Measurements from ENCODE around the gene DPYSL5. TPM values are rescaled to one million over a fixed set of nuclear protein-coding genes. Genes with fewer than 3 reads are reported as not detected.

Gene DPYSL5
- total and polyA plus RNA-seq, 9 of the 15 experiments (the other 6 are each of a cell fraction or from before 2014, with no cell fraction given), result 0.06 TPM; not detected in 8

DNA sequence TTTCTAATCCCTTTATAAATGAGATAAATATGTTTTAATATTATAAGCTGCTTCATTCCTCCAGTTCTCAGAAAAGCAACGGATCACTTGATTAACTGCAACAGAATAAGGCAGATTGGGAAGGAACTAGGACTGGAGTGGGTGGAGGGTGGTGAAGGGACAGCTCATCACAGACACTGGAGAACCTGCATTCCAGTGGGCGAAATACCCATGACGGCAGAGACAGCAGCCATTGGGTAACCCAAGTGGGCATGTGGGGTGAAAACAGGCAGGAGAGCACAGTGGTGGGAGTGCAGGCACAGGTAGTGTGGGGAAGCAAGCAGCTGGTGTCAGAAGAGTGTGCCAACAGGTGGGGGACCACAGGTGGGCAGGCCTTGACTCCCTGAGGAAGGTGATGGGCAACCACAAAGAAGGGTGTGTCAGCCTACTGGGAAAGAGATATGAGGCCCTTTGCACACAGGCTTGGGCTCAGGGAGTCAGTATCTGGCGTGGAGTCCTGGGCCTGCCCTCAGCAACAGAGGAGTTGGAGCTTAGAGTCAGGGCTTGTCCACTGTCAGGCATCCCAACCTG lies 27.2 kb downstream of the DPYSL5 start:
- WGBS (ENCODE audit: insufficient coverage, low coverage, missing lambda C conversion rate), result 0% methylated on average over 4 of the region's 4 CpGs
- no peak for ATAC-seq
- CTCF ChIA-PET (ENCODE audit: low intra/inter-chr PET ratio), result no interaction called here
- no peaks in the 10 kb centered on the region for H3K36me3 ChIP-seq (ENCODE audit: control insufficient read depth, insufficient read depth, low read length)
- no peak overlapping the region for H3K4me2 ChIP-seq (ENCODE audit: insufficient read depth, low read length)
- H4K20me1 ChIP-seq (replicated peaks; ENCODE audit: control insufficient read depth, insufficient read depth, low read length), result 0 out of 2 replicates have a peak, but pooled peaks cover 2% of the 10 kb centered on the region
- H3K4me1 ChIP-seq (replicated peaks in 1 of 2; ENCODE audit: control insufficient read depth in 2 of 2, insufficient read depth in 2 of 2, low read length in 2 of 2), result no peaks in the 10 kb centered on the region
- peaks cover 6 to 38% of the 10 kb centered on the region in 2 experiments for H3K27me3 ChIP-seq (ENCODE audit: control insufficient read depth in 2 of 2, insufficient read depth in 2 of 2, low read length in 2 of 2)
- POLR2A ChIA-PET, result no interaction called here
- BruUV-seq (replicated peaks), result no TSS peak
- no peaks in the 10 kb centered on the region for H3K9me3 ChIP-seq (replicated peaks; ENCODE audit: control insufficient read depth, insufficient read depth, low read depth, low read length)
- H3K9ac ChIP-seq (ENCODE audit: insufficient read depth in 1 of 2, low read depth in 2 of 2, low read length in 2 of 2), result no peak overlapping the region
- in situ Hi-C loops (cut with MboI), result no loop called here
- H3K79me2 ChIP-seq (ENCODE audit: control insufficient read depth, insufficient read depth, low read length), result no peaks in the 10 kb centered on the region
- H3K4me3 ChIP-seq, result no peak overlapping the region
- intact Hi-C loops (cut with micrococcal nuclease), result loop anchor here (5.0 kb wide), 1 partner anchor 42 kb away; no protein-coding TSS in a partner anchor
- H3K9me1 ChIP-seq (ENCODE audit: control insufficient read depth, insufficient read depth, low read length), result no peaks in the 10 kb centered on the region
- no peak for FAIRE-seq
- H2AFZ ChIP-seq (ENCODE audit: low read depth, low read length), result no peak overlapping the region
- H3K27ac ChIP-seq (ENCODE audit: extremely low read depth, low read depth, low read length), result no peak overlapping the region
- TF ChIP-seq LARP7 (IDR thresholded peaks at IDR 0.05) (no peak), ZNF644 (tag; IDR thresholded peaks at IDR 0.05; ENCODE audit: low read depth) (no peak)
- DNase-seq (ENCODE audit: extremely low read depth in 1 of 4, low spot score in 3 of 4), result no peak

- no peaks in the 10 kb centered on the region for H3K9me3 ChIP-seq (replicated peaks; ENCODE audit: control insufficient read depth, insufficient read depth, low read depth, low read length)
- peaks cover 3 to 40% of the 10 kb centered on the region in 2 experiments for H3K27me3 ChIP-seq (ENCODE audit: control insufficient read depth in 2 of 2, insufficient read depth in 2 of 2, low read length in 2 of 2)
- no peaks in the 10 kb centered on the region for H3K36me3 ChIP-seq (ENCODE audit: control insufficient read depth, insufficient read depth, low read length)
- FAIRE-seq (no peak), ATAC-seq (no peak), DNase-seq (ENCODE audit: extremely low read depth in 1 of 4, low spot score in 3 of 4) (no peak)
- in situ Hi-C loops (cut with MboI), result no loop called here
- H3K9me1 ChIP-seq (ENCODE audit: control insufficient read depth, insufficient read depth, low read length), result no peaks in the 10 kb centered on the region
- 2% methylated on average over 3 of the region's 3 CpGs for WGBS (ENCODE audit: insufficient coverage, low coverage, missing lambda C conversion rate)
- POLR2A ChIA-PET, result no interaction called here
- no peak overlapping the region for H3K4me3 ChIP-seq
- H3K4me1 ChIP-seq (replicated peaks in 1 of 2; ENCODE audit: control insufficient read depth in 2 of 2, insufficient read depth in 2 of 2, low read length in 2 of 2), result no peaks in the 10 kb centered on the region
- no peak overlapping the region for H2AFZ ChIP-seq (ENCODE audit: low read depth, low read length)
- no TSS peak for BruUV-seq (replicated peaks)
- H4K20me1 ChIP-seq (replicated peaks; ENCODE audit: control insufficient read depth, insufficient read depth, low read length), result 0 out of 2 replicates have a peak, but pooled peaks cover 2% of the 10 kb centered on the region
- no peak overlapping the region for H3K9ac ChIP-seq (ENCODE audit: insufficient read depth in 1 of 2, low read depth in 2 of 2, low read length in 2 of 2)
- H3K4me2 ChIP-seq (ENCODE audit: insufficient read depth, low read length), result no peak overlapping the region
- intact Hi-C loops (cut with micrococcal nuclease), result loop anchor here (5.0 kb wide), 1 partner anchor 41 kb away; no protein-coding TSS in a partner anchor
- no peaks in the 10 kb centered on the region for H3K79me2 ChIP-seq (ENCODE audit: control insufficient read depth, insufficient read depth, low read length)
- CTCF ChIA-PET (ENCODE audit: low intra/inter-chr PET ratio), result no interaction called here
- no peak overlapping the region for H3K27ac ChIP-seq (ENCODE audit: extremely low read depth, low read depth, low read length)
- TF ChIP-seq, protein P1, sequence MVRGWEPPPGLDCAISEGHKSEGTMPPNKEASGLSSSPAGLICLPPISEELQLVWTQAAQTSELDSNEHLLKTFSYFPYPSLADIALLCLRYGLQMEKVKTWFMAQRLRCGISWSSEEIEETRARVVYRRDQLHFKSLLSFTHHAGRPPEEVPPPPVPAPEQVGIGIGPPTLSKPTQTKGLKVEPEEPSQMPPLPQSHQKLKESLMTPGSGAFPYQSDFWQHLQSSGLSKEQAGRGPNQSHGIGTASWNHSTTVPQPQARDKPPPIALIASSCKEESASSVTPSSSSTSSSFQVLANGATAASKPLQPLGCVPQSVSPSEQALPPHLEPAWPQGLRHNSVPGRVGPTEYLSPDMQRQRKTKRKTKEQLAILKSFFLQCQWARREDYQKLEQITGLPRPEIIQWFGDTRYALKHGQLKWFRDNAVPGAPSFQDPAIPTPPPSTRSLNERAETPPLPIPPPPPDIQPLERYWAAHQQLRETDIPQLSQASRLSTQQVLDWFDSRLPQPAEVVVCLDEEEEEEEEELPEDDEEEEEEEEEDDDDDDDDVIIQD (CRISPR knock-in tag; IDR thresholded peaks at IDR 0.05), result no peak
- no peak for TF ChIP-seq CCAR2 (IDR thresholded peaks at IDR 0.05; ENCODE audit: low read depth, low read length)
- TF ChIP-seq ZNF316 (IDR thresholded peaks at IDR 0.05), result no peak
- TF ChIP-seq, protein P2, sequence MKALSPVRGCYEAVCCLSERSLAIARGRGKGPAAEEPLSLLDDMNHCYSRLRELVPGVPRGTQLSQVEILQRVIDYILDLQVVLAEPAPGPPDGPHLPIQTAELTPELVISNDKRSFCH (CRISPR knock-in tag; IDR thresholded peaks at IDR 0.05), result no peak
- TF ChIP-seq, protein P2 (tag; IDR thresholded peaks at IDR 0.05), result no peak
- TF ChIP-seq FOXK2 (conservative IDR thresholded peaks at IDR 0.05 in 1 of 2, IDR thresholded peaks at IDR 0.05 in 1 of 2; ENCODE audit: low read depth in 2 of 2), result no peak
- TF ChIP-seq, protein P3, sequence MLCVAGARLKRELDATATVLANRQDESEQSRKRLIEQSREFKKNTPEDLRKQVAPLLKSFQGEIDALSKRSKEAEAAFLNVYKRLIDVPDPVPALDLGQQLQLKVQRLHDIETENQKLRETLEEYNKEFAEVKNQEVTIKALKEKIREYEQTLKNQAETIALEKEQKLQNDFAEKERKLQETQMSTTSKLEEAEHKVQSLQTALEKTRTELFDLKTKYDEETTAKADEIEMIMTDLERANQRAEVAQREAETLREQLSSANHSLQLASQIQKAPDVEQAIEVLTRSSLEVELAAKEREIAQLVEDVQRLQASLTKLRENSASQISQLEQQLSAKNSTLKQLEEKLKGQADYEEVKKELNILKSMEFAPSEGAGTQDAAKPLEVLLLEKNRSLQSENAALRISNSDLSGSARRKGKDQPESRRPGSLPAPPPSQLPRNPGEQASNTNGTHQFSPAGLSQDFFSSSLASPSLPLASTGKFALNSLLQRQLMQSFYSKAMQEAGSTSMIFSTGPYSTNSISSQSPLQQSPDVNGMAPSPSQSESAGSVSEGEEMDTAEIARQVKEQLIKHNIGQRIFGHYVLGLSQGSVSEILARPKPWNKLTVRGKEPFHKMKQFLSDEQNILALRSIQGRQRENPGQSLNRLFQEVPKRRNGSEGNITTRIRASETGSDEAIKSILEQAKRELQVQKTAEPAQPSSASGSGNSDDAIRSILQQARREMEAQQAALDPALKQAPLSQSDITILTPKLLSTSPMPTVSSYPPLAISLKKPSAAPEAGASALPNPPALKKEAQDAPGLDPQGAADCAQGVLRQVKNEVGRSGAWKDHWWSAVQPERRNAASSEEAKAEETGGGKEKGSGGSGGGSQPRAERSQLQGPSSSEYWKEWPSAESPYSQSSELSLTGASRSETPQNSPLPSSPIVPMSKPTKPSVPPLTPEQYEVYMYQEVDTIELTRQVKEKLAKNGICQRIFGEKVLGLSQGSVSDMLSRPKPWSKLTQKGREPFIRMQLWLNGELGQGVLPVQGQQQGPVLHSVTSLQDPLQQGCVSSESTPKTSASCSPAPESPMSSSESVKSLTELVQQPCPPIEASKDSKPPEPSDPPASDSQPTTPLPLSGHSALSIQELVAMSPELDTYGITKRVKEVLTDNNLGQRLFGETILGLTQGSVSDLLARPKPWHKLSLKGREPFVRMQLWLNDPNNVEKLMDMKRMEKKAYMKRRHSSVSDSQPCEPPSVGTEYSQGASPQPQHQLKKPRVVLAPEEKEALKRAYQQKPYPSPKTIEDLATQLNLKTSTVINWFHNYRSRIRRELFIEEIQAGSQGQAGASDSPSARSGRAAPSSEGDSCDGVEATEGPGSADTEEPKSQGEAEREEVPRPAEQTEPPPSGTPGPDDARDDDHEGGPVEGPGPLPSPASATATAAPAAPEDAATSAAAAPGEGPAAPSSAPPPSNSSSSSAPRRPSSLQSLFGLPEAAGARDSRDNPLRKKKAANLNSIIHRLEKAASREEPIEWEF (CRISPR knock-in tag; IDR thresholded peaks at IDR 0.05), result no peak
Observed at GRCh38 chr2:26875808-26876207, 27.9 kb downstream of the DPYSL5 start.

Measured in K562 (cell line).